Measurements from ENCODE around the gene P3H3.
"Not testable (repeated sequence)": the region's sequence is repeated elsewhere in the genome, so short reads cannot be mapped to it uniquely, and the experiment has no call there.

The P3H3 gene

DNA sequence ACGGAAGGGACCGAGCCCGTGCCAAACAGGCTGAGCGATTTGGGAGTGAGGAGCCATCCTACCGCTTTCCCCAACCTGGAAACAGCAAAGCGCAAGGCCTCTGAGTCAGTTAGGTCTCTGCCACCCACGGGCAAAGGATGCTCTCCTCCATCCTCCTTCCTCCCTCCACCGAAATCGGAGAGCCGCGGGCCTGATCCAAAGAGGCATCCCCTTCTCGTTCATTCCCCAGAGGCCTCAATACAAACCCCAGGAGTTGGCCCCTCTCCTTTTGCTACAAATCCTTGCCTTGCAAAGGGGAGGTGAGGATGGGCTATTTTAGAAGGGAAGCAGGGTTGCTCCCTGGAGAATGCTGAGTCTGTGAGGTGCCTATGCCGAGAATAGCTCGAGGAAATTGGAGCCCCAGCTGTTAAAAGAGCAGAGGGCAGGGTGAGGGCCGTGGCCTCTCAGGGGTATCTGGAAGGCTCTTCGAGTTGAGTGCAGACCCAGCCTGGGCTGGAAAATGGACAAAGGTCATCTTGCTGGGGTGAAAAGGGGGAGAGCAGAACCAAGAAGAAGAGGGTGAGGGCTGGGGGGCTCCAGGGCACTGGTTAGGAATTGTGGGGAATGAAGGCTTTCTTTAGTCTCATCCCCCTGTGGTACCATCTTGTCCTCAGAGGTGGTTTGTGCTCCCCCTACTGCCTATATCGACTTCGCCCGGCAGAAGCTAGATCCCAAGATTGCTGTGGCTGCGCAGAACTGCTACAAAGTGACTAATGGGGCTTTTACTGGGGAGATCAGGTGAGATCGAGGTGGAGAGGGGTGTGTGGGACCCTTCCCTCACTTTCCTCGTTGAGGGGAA lies 40.2 kb downstream of the P3H3 start:
- H3K4me3 ChIP-seq (replicated peaks; ENCODE audit: low read depth, low read length), result peak overlapping the region; percentile 72
- DNase-seq (ENCODE audit: extremely low read depth, insufficient read length), result no peak
- TF ChIP-seq, protein P1, sequence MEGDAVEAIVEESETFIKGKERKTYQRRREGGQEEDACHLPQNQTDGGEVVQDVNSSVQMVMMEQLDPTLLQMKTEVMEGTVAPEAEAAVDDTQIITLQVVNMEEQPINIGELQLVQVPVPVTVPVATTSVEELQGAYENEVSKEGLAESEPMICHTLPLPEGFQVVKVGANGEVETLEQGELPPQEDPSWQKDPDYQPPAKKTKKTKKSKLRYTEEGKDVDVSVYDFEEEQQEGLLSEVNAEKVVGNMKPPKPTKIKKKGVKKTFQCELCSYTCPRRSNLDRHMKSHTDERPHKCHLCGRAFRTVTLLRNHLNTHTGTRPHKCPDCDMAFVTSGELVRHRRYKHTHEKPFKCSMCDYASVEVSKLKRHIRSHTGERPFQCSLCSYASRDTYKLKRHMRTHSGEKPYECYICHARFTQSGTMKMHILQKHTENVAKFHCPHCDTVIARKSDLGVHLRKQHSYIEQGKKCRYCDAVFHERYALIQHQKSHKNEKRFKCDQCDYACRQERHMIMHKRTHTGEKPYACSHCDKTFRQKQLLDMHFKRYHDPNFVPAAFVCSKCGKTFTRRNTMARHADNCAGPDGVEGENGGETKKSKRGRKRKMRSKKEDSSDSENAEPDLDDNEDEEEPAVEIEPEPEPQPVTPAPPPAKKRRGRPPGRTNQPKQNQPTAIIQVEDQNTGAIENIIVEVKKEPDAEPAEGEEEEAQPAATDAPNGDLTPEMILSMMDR (IDR thresholded peaks at IDR 0.05; ENCODE audit: insufficient read depth, low read length, poor library complexity, severe bottlenecking), result peak; percentile 17
- H3K36me3 ChIP-seq (ENCODE audit: control insufficient read depth, insufficient read depth, low read length), result peaks cover 29% of the 10 kb centered on the region
- H3K27me3 ChIP-seq (replicated peaks; ENCODE audit: control insufficient read depth, insufficient read depth, low read length), result no peaks in the 10 kb centered on the region

DNA sequence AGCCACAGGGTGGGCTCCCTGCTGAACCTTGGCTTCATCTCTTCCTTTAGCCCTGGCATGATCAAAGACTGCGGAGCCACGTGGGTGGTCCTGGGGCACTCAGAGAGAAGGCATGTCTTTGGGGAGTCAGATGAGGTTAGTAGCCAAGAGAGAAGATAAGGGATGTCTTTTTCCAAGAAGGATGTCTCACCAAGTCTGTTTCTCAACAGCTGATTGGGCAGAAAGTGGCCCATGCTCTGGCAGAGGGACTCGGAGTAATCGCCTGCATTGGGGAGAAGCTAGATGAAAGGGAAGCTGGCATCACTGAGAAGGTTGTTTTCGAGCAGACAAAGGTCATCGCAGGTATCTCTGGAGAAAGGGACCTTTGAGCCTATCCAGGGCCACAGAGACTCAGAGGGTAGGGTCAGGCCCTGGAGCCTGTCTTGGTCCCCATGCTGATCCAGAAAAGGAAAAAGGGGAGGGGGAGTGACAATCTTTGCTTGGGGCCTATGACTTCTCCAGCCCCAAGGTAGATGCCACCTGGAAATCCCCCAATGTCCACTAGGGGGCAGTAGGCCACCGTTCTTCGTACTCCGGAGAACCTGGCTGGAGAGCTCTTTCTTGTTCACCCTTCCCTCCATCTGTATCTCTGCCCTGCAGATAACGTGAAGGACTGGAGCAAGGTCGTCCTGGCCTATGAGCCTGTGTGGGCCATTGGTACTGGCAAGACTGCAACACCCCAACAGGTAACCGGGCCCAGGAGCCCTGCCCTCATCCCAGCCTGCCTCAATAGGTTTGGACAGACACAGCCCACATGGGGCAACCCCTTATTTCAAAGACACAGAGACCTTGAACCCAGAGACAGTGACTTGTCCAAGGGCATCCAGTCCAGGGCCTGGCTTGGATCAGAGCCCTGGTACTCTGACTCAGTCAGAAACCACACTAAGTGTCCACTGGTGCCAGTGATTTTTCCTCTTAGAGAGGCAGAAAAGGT lies 41.1 kb downstream of the P3H3 start:
- H3K4me3 ChIP-seq (replicated peaks; ENCODE audit: low read depth, low read length), result peak overlapping the region; percentile 72

DNA sequence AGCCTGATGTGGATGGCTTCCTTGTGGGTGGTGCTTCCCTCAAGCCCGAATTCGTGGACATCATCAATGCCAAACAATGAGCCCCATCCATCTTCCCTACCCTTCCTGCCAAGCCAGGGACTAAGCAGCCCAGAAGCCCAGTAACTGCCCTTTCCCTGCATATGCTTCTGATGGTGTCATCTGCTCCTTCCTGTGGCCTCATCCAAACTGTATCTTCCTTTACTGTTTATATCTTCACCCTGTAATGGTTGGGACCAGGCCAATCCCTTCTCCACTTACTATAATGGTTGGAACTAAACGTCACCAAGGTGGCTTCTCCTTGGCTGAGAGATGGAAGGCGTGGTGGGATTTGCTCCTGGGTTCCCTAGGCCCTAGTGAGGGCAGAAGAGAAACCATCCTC lies 42.1 kb downstream of the P3H3 start:
- not testable (repeated sequence) for H3K4me3 ChIP-seq (replicated peaks; ENCODE audit: low read depth, low read length); H3K27me3 ChIP-seq (replicated peaks; ENCODE audit: control insufficient read depth, insufficient read depth, low read length); DNase-seq (ENCODE audit: extremely low read depth, insufficient read length)
- H3K36me3 ChIP-seq (ENCODE audit: control insufficient read depth, insufficient read depth, low read length), result peaks cover 22% of the 10 kb centered on the region

More for the DNA sequence above, 41.1 kb downstream of the P3H3 start:
- TF ChIP-seq, protein P1 (IDR thresholded peaks at IDR 0.05; ENCODE audit: insufficient read depth, low read length, poor library complexity, severe bottlenecking), result peak; percentile 89
- peaks cover 25% of the 10 kb centered on the region for H3K36me3 ChIP-seq (ENCODE audit: control insufficient read depth, insufficient read depth, low read length)
- H3K27me3 ChIP-seq (replicated peaks; ENCODE audit: control insufficient read depth, insufficient read depth, low read length), result no peaks in the 10 kb centered on the region
- DNase-seq (ENCODE audit: extremely low read depth, insufficient read length), result peak; percentile 48

DNA sequence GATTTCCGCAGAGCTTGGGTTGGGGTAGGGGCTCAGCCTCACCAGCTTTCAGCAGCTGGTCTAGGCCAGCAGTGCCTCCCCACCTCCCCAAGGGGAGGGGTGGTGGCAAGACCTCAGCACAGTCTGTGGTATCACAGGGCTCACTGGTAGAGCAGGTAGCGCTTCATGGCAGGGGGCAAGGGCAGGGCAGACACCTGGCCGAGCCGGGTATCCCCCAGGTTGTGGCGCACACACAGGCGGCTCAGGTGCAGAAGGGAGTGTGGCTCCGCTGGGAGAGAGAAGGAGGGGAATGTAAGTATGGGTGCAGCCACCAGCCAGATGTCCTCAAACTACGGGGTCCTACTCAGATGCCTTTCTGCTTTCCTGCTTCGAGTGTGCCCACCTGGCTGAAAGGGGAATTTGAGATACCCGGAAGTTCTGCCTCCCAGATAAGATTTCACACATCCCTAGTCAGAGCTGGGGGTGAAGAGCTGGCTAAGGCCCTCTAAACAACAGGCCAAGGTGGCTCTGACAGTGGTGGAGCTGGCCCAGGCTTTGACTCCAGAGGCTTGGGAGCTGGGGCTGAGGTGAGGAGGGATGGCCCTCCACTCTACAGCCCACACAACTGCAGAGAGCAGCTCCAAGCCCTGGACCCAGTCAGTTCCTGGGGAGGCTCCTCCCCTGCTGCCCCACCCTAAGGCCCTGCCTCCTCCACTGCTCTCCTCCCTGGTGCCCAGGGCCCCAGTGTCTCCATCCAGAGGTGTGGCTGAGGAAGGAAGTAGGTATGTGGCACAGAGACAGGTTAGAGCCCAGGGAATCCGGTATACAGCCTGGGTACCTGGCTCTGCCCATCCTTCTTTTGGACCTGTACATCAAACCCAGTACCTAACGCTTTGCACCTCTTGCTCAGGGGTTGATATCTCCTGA lies 43.1 kb downstream of the P3H3 start:
- H3K36me3 ChIP-seq (ENCODE audit: control insufficient read depth, insufficient read depth, low read length), result peaks cover 16% of the 10 kb centered on the region
- H3K4me3 ChIP-seq (replicated peaks; ENCODE audit: low read depth, low read length), result peak overlapping the region; percentile 83; the same call in 1 of the 2 replicates
- no peak for DNase-seq (ENCODE audit: extremely low read depth, insufficient read length)
- TF ChIP-seq, protein P1 (IDR thresholded peaks at IDR 0.05; ENCODE audit: insufficient read depth, low read length, poor library complexity, severe bottlenecking), result no peak
- no peaks in the 10 kb centered on the region for H3K27me3 ChIP-seq (replicated peaks; ENCODE audit: control insufficient read depth, insufficient read depth, low read length)

DNA sequence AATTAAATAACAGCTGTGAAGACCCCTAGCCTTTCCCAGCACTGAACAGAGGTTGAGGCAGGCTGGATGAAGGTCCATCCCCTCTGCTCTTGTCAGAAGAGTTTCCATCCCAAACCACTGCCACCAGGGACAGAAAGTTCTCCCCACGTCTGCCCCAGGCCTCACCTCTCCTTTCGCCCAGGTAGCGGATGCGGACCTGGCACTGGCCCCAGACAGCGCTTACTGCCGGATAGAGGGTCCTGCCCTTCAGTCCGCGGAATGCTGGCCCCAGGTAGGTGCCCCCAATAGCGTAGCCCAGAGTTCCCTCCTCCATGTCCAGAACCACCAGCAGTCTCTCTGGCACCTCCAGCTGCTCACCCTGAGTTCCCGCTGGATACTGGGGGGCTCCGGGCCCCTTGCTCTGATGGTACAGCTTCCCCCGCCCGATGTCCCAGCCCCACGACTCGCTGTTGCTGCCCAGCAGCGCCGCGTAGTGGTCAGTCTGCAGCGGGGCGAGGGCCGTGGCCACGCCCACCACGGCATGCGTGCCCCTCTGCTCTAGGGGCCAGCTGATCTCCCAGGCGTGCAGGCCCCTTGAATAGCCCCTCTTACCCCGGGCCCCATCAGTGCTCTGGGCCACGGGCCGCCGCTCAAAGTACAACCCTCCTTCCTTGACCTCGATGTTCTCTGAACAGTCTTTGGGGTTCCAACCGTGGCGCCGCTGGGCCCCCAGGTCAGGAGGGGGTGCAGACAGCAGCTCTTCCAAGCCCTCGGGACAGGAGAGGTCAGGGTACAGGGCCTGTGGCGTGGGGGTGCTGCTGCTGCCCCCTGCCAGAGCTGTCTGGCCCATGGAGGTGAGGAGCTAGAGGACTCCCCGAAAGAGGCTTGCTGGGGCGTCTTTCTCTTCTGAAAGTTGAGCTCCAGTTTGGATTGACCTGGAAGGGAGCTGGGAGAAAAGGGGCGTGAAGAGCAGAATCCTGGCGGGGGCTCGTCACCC lies 44.2 kb downstream of the P3H3 start:
- H3K27me3 ChIP-seq (replicated peaks; ENCODE audit: control insufficient read depth, insufficient read depth, low read length), result no peaks in the 10 kb centered on the region
- H3K36me3 ChIP-seq (ENCODE audit: control insufficient read depth, insufficient read depth, low read length), result peaks cover 17% of the 10 kb centered on the region
- DNase-seq (ENCODE audit: extremely low read depth, insufficient read length), result peak; percentile 84
- H3K4me3 ChIP-seq (replicated peaks; ENCODE audit: low read depth, low read length), result peak overlapping the region; percentile 83
- TF ChIP-seq, protein P1 (IDR thresholded peaks at IDR 0.05; ENCODE audit: insufficient read depth, low read length, poor library complexity, severe bottlenecking), result peak; percentile 99

Measured in GM06990 (cell line).